B cell (primary cell): ENCODE results near the gene ZNF213. TPM values are rescaled to one million over a fixed set of nuclear protein-coding genes. Genes with fewer than 3 reads are reported as not detected.

ENCODE experiments used
- ATAC-seq: fragments of 200-7000 bp; cut with Tn5 transposase; one replicate; pipeline ENCODE4 v1.10.0; 2021; ENCODE audit warnings: low read depth, mild to moderate bottlenecking, moderate number of reproducible peaks, moderate library complexity
- CTCF ChIA-PET: fragments of 350-600 bp; sonication (Branson Sonifier 250); formaldehyde crosslinking; loops from one replicate; lab custom pipeline; 2021; ENCODE audit warnings: antibody characterized with exemption, inconsistent platforms; lab: Charles Lee
- POLR2A ChIA-PET: fragments of 350-600 bp; sonication (Branson Sonifier 250); formaldehyde crosslinking; loops from one replicate; lab custom pipeline; 2021; ENCODE audit warnings: antibody characterized with exemption; lab: Charles Lee
- DNase-seq: peaks from one replicate; pipeline ENCODE4 v3.0.0; 2013
- H2AFZ ChIP-seq: 2 replicates; pipeline ENCODE4 v1.6.1; 2012; ENCODE audit warnings: mild to moderate bottlenecking, low read depth, low read length; ENCODE audit not compliant: insufficient read depth, poor library complexity, severe bottlenecking
- H3K27ac ChIP-seq, 2 donors: 1 replicate in 1 of 2; 2 replicates in 1 of 2; pipeline ENCODE4 v1.5.1; 2012 to 2013; ENCODE audit warnings: low read length in 2 of 2, mild to moderate bottlenecking in 2 of 2, moderate library complexity in 1 of 2
- H3K27me3 ChIP-seq, 4 experiments: fragments of 200-600 bp in 1 of 4; sonication (generic) in 1 of 4; replicated peaks in 1 of 4; 1 replicate in 2 of 4; 2 replicates in 2 of 4; pipeline versions ENCODE4 v1.6.1 to v1.7.0; 2013 to 2016; ENCODE audit warnings: low read length in 3 of 4, mild to moderate bottlenecking in 2 of 4, mixed read lengths in 1 of 4, moderate library complexity in 1 of 4; ENCODE audit not compliant: insufficient read depth in 4 of 4, control insufficient read depth in 3 of 4; ENCODE audit errors: control extremely low read depth in 1 of 4
- H3K36me3 ChIP-seq, 2 experiments: replicated peaks in 1 of 2; 1 replicate in 1 of 2; 2 replicates in 1 of 2; pipeline versions ENCODE4 v1.6.1 to v1.7.1; 2013; ENCODE audit warnings: low read length in 1 of 2; ENCODE audit not compliant: insufficient read depth in 2 of 2, control insufficient read depth in 1 of 2; ENCODE audit errors: control extremely low read depth in 1 of 2, extremely low read depth in 1 of 2
- H3K4me1 ChIP-seq, 2 donors: fragments of 200-600 bp in 1 of 2; sonication (generic) in 1 of 2; 1 replicate in 1 of 2; 2 replicates in 1 of 2; pipeline versions ENCODE4 v1.5.1 to v1.6.1; 2013 to 2017; ENCODE audit warnings: low read length in 2 of 2; ENCODE audit not compliant: control insufficient read depth in 2 of 2, insufficient read depth in 2 of 2
- H3K4me2 ChIP-seq: replicated peaks from 2 replicates; pipeline ENCODE3; 2012; ENCODE audit warnings: mild to moderate bottlenecking, low read depth, low read length; ENCODE audit not compliant: poor library complexity, severe bottlenecking
- H3K4me3 ChIP-seq, 5 experiments: fragments of 200-600 bp in 1 of 5; sonication (generic) in 1 of 5; 1 replicate in 3 of 5; 2 replicates in 2 of 5; pipeline versions ENCODE4 v1.5.1 to v1.7.0; 2011 to 2016; ENCODE audit warnings: low read length in 4 of 5, mild to moderate bottlenecking in 4 of 5, low read depth in 2 of 5, control low read depth in 1 of 5, moderate library complexity in 1 of 5; ENCODE audit not compliant: insufficient read depth in 1 of 5; ENCODE audit errors: control extremely low read depth in 1 of 5, extremely low read depth in 1 of 5
- H3K79me2 ChIP-seq: fragments of 200-600 bp; sonication (generic); one replicate; pipeline ENCODE4 v1.6.0; 2016; ENCODE audit warnings: low read length; ENCODE audit not compliant: control insufficient read depth, insufficient read depth
- H3K9ac ChIP-seq: fragments of 200-600 bp; sonication (generic); 2 replicates; pipeline ENCODE4 v1.6.1; 2017; ENCODE audit warnings: mild to moderate bottlenecking, low read length, moderate library complexity
- H3K9me3 ChIP-seq, 3 donors: one replicate each; pipeline versions ENCODE4 v1.6.1 to v1.7.1; 2013; ENCODE audit warnings: low read length in 2 of 3; ENCODE audit not compliant: control insufficient read depth in 2 of 3, insufficient read depth in 1 of 3; ENCODE audit errors: control extremely low read depth in 1 of 3
- H4K20me1 ChIP-seq: 2 replicates; pipeline ENCODE4 v1.6.0; 2012; ENCODE audit warnings: mild to moderate bottlenecking, low read length; ENCODE audit not compliant: insufficient read depth, control insufficient read depth, poor library complexity, severe bottlenecking
- H3K27ac Mint-ChIP-seq: one replicate; pipeline ENCODE4 v1.8.0; 2021; ENCODE audit warnings: mixed read lengths
- H3K27me3 Mint-ChIP-seq: one replicate; pipeline ENCODE4 v1.8.0; 2021; ENCODE audit warnings: mixed read lengths
- H3K4me1 Mint-ChIP-seq: one replicate; pipeline ENCODE4 v1.8.0; 2021; ENCODE audit warnings: mixed read lengths
- H3K4me3 Mint-ChIP-seq: one replicate; pipeline ENCODE4 v1.8.0; 2021; ENCODE audit warnings: mixed read lengths
- H3K9me3 Mint-ChIP-seq: one replicate; pipeline ENCODE4 v1.8.0; 2022; ENCODE audit warnings: mixed read lengths; ENCODE audit not compliant: insufficient read depth
- EZH2 ChIP-seq: IDR thresholded peaks from 2 replicates; pipeline ENCODE4 v1.6.1; 2012; ENCODE audit warnings: borderline replicate concordance, low read depth, mild to moderate bottlenecking, moderate library complexity, low read length; ENCODE audit not compliant: insufficient read depth, poor library complexity, severe bottlenecking
- WGBS: methylation state at CpG from one replicate; pipeline ENCODE4 v1.1.5; 2013; ENCODE audit warnings: missing lambda C conversion rate; ENCODE audit not compliant: insufficient coverage; 5-methylcytosine and 5-hydroxymethylcytosine counted together
- intact Hi-C: fragments of 100-400 bp; cut with micrococcal nuclease; formaldehyde crosslinking; loops from one replicate; pipeline ENCODE4 v1.10.0; 2022
- polyA plus RNA-seq: library from polyadenylated mRNA; depleted of rRNA; stranded (reverse); fragments of >200 nt; gene quantifications from 2 replicates; pipeline ENCODE4 v1.2.3, GENCODE V29; 2012
- total RNA-seq, 2 donors: library from RNA; stranded (reverse); fragments of 120-200 nt in 1 of 2; gene quantifications; 1 replicate in 1 of 2; 2 replicates in 1 of 2; pipeline versions ENCODE4 v1.2.3 to v1.2.4, GENCODE V29; 2013 to 2022
- TF ChIP-seq, protein P1 (sequence below): fragments of 200-600 bp; IDR thresholded peaks from one replicate; pipeline ENCODE4 v1.8.0; 2022; ENCODE audit warnings: antibody characterized with exemption, mild to moderate bottlenecking

Gene ZNF213
- total and polyA plus RNA-seq, 2 donors (not counting 1 experiment from before 2014, with no cell fraction given): 1.4 to 7.2 TPM

DNA sequence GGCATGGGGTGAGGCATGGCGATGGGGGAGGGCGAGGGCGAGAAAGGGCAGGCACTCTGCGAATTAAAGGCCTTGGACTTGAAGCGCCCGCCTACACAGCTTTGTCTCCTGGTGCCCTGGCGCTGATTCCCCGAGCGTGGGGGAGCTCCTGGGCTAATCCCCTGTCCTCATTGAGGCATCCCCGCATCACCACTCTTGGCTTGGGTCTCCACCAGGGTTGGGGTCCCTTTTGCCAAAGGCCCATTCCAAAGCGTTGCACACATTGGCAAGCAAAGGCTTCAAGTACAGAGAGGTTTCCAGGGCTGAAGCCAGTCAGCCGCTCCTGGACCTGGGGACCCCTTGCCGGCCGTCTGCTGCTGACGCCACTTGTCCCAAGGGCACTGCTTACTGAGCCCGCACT is 14.4 kb upstream of the ZNF213 start:
- no peak overlapping the region for H3K4me2 ChIP-seq
- H3K4me3 ChIP-seq: no peak overlapping the region
- peaks cover 2% of the 10 kb centered on the region for H3K79me2 ChIP-seq
- no peak overlapping the region for H3K27ac Mint-ChIP-seq
- no peak overlapping the region for H3K4me3 Mint-ChIP-seq
- peaks cover 0 to 2% (median 0%) of the 10 kb centered on the region in 4 experiments for H3K27me3 ChIP-seq
- no peaks in the 10 kb centered on the region for H3K9me3 ChIP-seq
- intact Hi-C loops: loop anchor here (5.0 kb wide), 1 partner anchor 238 kb away; the partner anchor contains the start of gene FLYWCH2
- H3K27me3 Mint-ChIP-seq: no peaks in the 10 kb centered on the region
- TF ChIP-seq EZH2: no peak
- no peaks in the 10 kb centered on the region for H3K36me3 ChIP-seq
- 95% methylated on average over 15 of the region's 16 CpGs for WGBS
- peaks cover 11% of the 10 kb centered on the region for H3K4me1 Mint-ChIP-seq
- POLR2A ChIA-PET: interaction anchor here (0.6 kb wide), 1 partner anchor 73 kb away, joined by 6 read pairs; no protein-coding TSS in a partner anchor
- no peak overlapping the region for H3K9ac ChIP-seq
- H3K4me1 ChIP-seq: peaks cover 11 to 14% of the 10 kb centered on the region in 2 donors
- H3K27ac ChIP-seq: no peak overlapping the region
- no peak overlapping the region for H2AFZ ChIP-seq
- H4K20me1 ChIP-seq: no peaks in the 10 kb centered on the region
- CTCF ChIA-PET: interaction anchor here (1.6 to 2.2 kb wide), 3 partner anchors 9 to 30 kb away, joined by 3 to 11 read pairs (median 5); no protein-coding TSS in a partner anchor
- DNase-seq (no peak), ATAC-seq (no peak)
- no peaks in the 10 kb centered on the region for H3K9me3 Mint-ChIP-seq

DNA sequence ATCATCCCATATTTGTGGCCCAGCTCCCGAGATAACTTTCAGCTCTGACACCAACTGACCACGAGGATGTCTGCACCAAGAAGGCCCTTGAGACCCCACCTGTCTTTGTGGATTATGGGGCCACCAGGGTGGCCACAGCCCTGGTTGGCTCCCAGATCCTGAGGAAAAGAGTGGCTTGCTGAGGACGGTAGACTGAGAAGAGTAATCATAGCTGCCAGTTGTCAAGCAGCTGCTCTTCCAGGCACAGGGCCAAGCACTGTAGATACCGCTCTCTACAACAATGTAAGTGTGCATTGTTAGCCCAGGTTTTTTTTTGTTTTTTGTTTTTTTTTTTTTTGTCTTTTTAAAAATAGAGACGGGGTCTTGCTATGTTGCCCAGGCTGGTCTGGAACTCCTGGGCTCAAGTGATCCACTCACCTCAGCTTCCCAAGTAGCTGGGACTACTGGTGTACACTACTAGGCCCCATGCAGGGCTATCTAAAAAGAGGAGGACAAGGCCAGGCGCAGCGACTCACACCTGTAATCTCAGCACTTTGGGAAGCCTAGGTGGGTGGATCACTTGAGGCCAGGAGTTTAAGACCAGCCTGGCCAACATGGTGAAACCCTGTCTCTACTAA is 12.9 kb upstream of the ZNF213 start:
- WGBS: 94% methylated on average over 5 of the region's 7 CpGs
- Histone ChIP-seq H3K79me2 (peaks cover 8% of the 10 kb centered on the region), H4K20me1 (no peaks in the 10 kb centered on the region), H3K27me3 (no peaks in the 10 kb centered on the region), H3K36me3 (no peaks in the 10 kb centered on the region), H2AFZ (no peak overlapping the region), H3K9me3 (no peaks in the 10 kb centered on the region), H3K9ac (no peak overlapping the region), H3K4me2 (no peak overlapping the region), H3K4me1 (peaks cover 11 to 14% of the 10 kb centered on the region in 2 donors), H3K4me3 (no peak overlapping the region), H3K27ac (no peak overlapping the region)
- DNase-seq: no peak
- ChIA-PET CTCF (interaction anchor here (0.6 to 2.2 kb wide), 6 partner anchors 7 to 177 kb away, joined by 3 to 11 read pairs (median 4); no protein-coding TSS in a partner anchor), POLR2A (interaction anchor here (0.6 to 1.5 kb wide), 4 partner anchors 13 to 101 kb away, joined by 4 to 7 read pairs (median 4); partner anchors contain the start of gene ZNF213)
- Mint-ChIP-seq H3K27me3 (no peaks in the 10 kb centered on the region), H3K9me3 (no peaks in the 10 kb centered on the region), H3K27ac (no peak overlapping the region), H3K4me3 (no peak overlapping the region), H3K4me1 (peaks cover 18% of the 10 kb centered on the region)
- no peak for TF ChIP-seq EZH2
- TF ChIP-seq, protein P1, sequence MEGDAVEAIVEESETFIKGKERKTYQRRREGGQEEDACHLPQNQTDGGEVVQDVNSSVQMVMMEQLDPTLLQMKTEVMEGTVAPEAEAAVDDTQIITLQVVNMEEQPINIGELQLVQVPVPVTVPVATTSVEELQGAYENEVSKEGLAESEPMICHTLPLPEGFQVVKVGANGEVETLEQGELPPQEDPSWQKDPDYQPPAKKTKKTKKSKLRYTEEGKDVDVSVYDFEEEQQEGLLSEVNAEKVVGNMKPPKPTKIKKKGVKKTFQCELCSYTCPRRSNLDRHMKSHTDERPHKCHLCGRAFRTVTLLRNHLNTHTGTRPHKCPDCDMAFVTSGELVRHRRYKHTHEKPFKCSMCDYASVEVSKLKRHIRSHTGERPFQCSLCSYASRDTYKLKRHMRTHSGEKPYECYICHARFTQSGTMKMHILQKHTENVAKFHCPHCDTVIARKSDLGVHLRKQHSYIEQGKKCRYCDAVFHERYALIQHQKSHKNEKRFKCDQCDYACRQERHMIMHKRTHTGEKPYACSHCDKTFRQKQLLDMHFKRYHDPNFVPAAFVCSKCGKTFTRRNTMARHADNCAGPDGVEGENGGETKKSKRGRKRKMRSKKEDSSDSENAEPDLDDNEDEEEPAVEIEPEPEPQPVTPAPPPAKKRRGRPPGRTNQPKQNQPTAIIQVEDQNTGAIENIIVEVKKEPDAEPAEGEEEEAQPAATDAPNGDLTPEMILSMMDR: no peak
- no peak for ATAC-seq
- intact Hi-C loops: loop anchor here (5.0 kb wide), 1 partner anchor 240 kb away; the partner anchor contains the start of gene FLYWCH2
